Fibroblast of lung (primary cell): Measurements from ENCODE around the gene RSPH10B. TPM values are rescaled to one million over a fixed set of nuclear protein-coding genes. Genes with fewer than 3 reads are reported as not detected.
"Not testable (repeated sequence)": the region's sequence is repeated elsewhere in the genome, so short reads cannot be mapped to it uniquely, and the experiment has no call there.

Source experiments
- DNase-seq, 2 donors: peaks; one replicate each; pipeline versions ENCODE4 v3.0.0 to v3.0.0-alpha.2; 2010; ENCODE audit warnings: low read depth in 2 of 2
- H2AFZ ChIP-seq: 2 replicates; pipeline ENCODE4 v1.5.1; 2012; ENCODE audit warnings: low read length, control low read depth, inconsistent platforms
- H3K27ac ChIP-seq: 2 replicates; pipeline ENCODE4 v1.5.1; 2011; ENCODE audit warnings: low read length, control low read depth; ENCODE audit not compliant: insufficient read depth
- H3K27me3 ChIP-seq: 2 replicates; pipeline ENCODE4 v1.5.1; 2011; ENCODE audit warnings: mild to moderate bottlenecking, low read length; ENCODE audit not compliant: control insufficient read depth, insufficient read depth
- H3K36me3 ChIP-seq: 2 replicates; pipeline ENCODE4 v1.5.1; 2011; ENCODE audit warnings: low read length; ENCODE audit not compliant: control insufficient read depth, insufficient read depth
- H3K4me1 ChIP-seq: 2 replicates; pipeline ENCODE4 v1.5.1; 2011; ENCODE audit warnings: low read length; ENCODE audit not compliant: control insufficient read depth, insufficient read depth; ENCODE audit errors: extremely low read depth
- H3K4me2 ChIP-seq: 2 replicates; pipeline ENCODE4 v1.5.1; 2011; ENCODE audit warnings: low read length, control low read depth; ENCODE audit not compliant: insufficient read depth; ENCODE audit errors: extremely low read depth
- H3K4me3 ChIP-seq, 4 experiments: fragments of 200-600 bp in 1 of 4; sonication (generic) in 1 of 4; replicated peaks in 1 of 4; 2 replicates each; pipeline ENCODE4 v1.5.1; 2011 to 2016; ENCODE audit warnings: low read length in 4 of 4, low read depth in 3 of 4, mild to moderate bottlenecking in 3 of 4, control low read depth in 2 of 4, inconsistent platforms in 1 of 4, mixed read lengths in 1 of 4; ENCODE audit not compliant: insufficient read depth in 1 of 4; ENCODE audit errors: control extremely low read depth in 1 of 4
- H3K79me2 ChIP-seq: 2 replicates; pipeline ENCODE4 v1.5.1; 2012; ENCODE audit warnings: mild to moderate bottlenecking, low read length, inconsistent platforms; ENCODE audit not compliant: control insufficient read depth, insufficient read depth
- H3K9ac ChIP-seq: 2 replicates; pipeline ENCODE4 v1.5.1; 2011; ENCODE audit warnings: mild to moderate bottlenecking, low read length, control low read depth; ENCODE audit not compliant: insufficient read depth
- H3K9me3 ChIP-seq: 2 replicates; pipeline ENCODE4 v1.5.1; 2012; ENCODE audit warnings: low read depth, low read length; ENCODE audit not compliant: control insufficient read depth, insufficient read depth
- H4K20me1 ChIP-seq: 2 replicates; pipeline ENCODE4 v1.5.1; 2011; ENCODE audit warnings: low read length; ENCODE audit not compliant: control insufficient read depth, insufficient read depth; ENCODE audit errors: extremely low read depth
- polyA plus RNA-seq, 2 donors: library from polyadenylated mRNA; depleted of rRNA in 1 of 2; stranded (reverse) in 1 of 2; unstranded in 1 of 2; fragments of >200 nt; gene quantifications; 2 replicates each; pipeline ENCODE4 v1.2.1, GENCODE V29; 2011 to 2012; ENCODE audit warnings: missing spikeins in 1 of 2
- total RNA-seq: library from RNA; depleted of rRNA; stranded (reverse); fragments of >200 nt; gene quantifications from 2 replicates; pipeline ENCODE4 v1.2.1, GENCODE V29; 2014

RSPH10B gene
- total and polyA plus RNA-seq, 2 donors (not counting 1 experiment from before 2014, with no cell fraction given): 0.66 TPM; not detected in 1

DNA sequence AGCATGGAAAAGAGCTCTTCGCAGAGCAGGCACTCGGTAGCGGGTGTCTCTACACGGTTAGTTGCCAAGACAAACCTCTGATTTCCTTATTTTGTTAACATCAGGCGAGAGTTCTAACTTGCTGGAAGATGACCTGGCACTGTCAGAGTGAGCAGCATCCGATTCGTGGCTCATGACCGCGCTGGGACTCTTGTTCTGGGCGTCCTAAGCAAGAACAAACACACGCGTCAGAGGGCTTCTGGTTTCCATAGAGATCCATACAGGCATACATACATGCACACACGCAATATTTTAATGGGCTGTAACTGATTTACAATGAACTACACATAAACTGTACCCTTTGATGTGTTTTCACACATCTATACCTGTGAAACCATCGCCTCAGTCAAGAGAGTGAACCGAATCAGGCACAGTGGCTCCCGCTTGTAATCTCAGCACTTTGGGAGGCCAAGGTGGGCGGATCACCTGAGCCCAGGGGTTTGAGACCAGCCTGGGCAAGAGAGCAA lies 35.5 kb downstream of the RSPH10B start:
- H3K9ac ChIP-seq, H3K27me3 ChIP-seq, H3K4me2 ChIP-seq, H2AFZ ChIP-seq, H3K36me3 ChIP-seq, H3K27ac ChIP-seq, H3K4me1 ChIP-seq, DNase-seq, H3K9me3 ChIP-seq, H4K20me1 ChIP-seq, H3K4me3 ChIP-seq, H3K79me2 ChIP-seq: not testable (repeated sequence)

DNA sequence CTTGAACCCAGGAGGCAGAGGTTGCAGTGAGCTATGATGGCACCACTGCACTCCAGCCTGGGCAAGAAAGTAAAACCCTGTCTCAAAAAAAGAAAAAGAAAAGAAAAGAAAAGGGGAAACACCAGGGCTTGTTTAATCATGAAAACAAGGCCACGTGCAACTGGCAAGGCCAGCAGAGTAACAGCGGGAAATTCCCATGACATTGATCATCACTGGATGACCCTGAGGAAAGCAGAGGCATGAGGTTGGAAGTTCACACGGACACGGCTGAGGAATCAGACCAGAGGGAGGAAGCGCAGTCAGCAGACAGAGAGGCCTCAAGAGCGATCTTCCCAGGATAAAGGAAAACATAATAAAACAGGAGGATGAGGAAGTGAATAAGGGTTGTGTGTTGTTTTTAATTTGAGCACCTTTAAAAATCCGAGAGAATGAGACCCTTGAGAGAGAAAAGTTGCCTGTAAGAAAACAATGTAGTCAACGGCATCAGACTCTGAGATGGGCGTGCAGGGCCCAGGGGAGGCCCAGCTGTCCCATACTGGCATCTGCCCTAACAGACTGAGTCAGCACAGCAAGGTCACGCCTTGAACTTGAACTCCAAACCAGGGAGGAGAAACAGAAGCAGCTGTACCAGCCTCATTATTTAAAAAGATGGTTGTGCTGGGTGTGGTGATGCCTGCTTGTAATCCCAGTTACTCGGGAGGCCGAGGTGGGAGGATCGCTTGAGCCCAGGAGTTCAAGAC lies 38.4 kb downstream of the RSPH10B start:
- not testable (repeated sequence) for H3K27me3 ChIP-seq, H3K9me3 ChIP-seq, H2AFZ ChIP-seq, H3K79me2 ChIP-seq, H4K20me1 ChIP-seq, H3K4me2 ChIP-seq, H3K4me1 ChIP-seq, H3K27ac ChIP-seq, H3K36me3 ChIP-seq, H3K4me3 ChIP-seq, H3K9ac ChIP-seq
- DNase-seq: peak; percentile 0 to 43

DNA sequence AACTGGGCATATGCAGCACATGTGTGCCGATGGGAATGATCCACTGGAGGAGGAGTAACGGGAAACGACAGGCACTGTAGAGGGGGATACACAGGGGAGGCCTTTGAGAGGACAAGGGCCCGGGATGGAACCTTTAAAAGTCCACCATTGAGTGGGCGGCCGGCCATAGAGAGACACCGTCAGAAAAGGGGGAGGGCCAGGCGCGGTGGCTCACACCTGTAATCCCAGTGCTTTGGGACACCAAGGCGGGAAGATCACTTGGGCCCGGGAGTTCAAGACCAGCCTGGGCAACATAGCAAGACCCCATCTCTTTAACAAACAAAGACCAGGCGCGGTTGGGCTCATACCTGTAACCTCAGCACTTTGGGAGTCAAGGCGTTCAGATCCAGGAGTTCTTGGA lies 39.2 kb downstream of the RSPH10B start:
- H3K27ac ChIP-seq, H2AFZ ChIP-seq, H3K4me2 ChIP-seq, H3K4me3 ChIP-seq, DNase-seq, H3K9me3 ChIP-seq, H4K20me1 ChIP-seq, H3K4me1 ChIP-seq, H3K79me2 ChIP-seq, H3K27me3 ChIP-seq, H3K9ac ChIP-seq, H3K36me3 ChIP-seq: not testable (repeated sequence)

DNA sequence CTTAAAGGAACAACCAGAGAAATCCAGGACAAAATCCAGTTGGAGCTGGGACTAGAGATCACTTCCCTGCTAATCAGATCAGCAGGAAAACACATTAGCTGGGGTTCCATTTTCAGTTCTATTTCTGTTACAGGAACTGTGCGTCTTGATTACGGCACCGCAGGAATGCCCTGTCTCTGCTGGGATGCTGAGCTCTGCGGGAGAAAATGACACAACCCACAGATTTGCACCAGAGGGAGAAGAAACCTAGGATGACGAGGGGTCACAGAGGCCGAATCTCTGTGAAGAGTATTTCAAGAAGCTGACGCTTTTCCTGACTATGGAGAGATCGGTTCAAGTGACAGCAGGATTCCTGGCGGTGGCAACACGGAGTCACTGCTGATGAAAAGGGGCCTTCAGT lies 40.2 kb downstream of the RSPH10B start:
- not testable (repeated sequence) for H3K9ac ChIP-seq, H3K79me2 ChIP-seq, H3K4me3 ChIP-seq, H3K9me3 ChIP-seq, DNase-seq, H3K27ac ChIP-seq, H3K36me3 ChIP-seq, H2AFZ ChIP-seq, H3K27me3 ChIP-seq, H4K20me1 ChIP-seq, H3K4me1 ChIP-seq, H3K4me2 ChIP-seq

DNA sequence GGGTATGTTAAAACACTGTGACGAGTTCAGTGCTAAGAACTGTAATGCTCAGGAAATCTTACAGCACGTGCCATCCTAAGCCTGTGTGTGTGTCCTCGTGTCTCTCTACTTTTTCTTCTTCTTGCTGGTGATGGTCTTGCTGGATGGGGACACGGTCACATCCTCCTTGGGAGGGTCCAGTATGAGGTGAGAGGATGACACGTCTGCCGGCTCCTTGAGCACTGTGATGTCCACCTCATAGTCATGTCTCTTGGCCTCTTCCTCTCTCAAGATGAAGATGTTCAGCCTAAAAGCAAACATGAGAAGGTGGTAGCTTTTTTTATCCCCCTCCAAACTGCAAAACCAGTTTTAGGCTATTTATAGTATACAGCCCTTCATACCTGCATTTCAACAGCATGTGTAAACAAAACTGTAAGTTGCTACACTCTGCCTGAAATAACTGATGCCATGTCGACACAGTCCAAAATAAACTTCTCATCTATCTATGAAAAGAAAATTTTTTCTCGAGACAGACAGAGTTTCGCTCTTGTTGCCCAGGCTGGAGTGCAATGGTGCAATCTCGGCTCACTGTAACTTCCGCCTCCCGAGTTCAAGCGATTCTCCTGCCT lies 44.1 kb downstream of the RSPH10B start:
- H3K27ac ChIP-seq, H4K20me1 ChIP-seq, H3K4me2 ChIP-seq, H3K27me3 ChIP-seq, H3K9ac ChIP-seq, H3K4me3 ChIP-seq, H3K79me2 ChIP-seq, H2AFZ ChIP-seq, H3K4me1 ChIP-seq, H3K9me3 ChIP-seq, DNase-seq, H3K36me3 ChIP-seq: not testable (repeated sequence)

DNA sequence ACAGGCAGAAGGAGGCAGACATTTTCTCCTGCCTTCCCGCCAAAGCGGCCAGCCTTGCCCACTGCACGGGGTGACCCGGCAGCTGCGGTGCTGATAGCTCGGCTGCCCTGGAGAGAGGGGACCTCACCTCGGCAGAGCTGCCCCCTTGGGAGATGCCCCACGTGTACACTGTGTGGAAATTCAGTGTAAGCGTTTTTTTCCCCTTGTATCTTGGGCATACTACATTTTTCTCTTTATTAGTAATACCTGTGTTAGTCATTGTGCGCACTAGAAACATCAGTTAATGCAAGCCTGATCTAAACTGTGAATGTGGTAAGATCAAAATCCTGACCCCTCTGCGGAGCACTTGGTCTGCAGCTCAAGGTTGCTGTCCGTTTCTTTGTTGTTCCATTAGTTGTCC lies 45.9 kb downstream of the RSPH10B start:
- not testable (repeated sequence) for H4K20me1 ChIP-seq, H3K27me3 ChIP-seq, H2AFZ ChIP-seq, H3K27ac ChIP-seq, H3K9me3 ChIP-seq, H3K4me1 ChIP-seq, H3K4me2 ChIP-seq, H3K36me3 ChIP-seq, H3K9ac ChIP-seq, H3K4me3 ChIP-seq, DNase-seq, H3K79me2 ChIP-seq

DNA sequence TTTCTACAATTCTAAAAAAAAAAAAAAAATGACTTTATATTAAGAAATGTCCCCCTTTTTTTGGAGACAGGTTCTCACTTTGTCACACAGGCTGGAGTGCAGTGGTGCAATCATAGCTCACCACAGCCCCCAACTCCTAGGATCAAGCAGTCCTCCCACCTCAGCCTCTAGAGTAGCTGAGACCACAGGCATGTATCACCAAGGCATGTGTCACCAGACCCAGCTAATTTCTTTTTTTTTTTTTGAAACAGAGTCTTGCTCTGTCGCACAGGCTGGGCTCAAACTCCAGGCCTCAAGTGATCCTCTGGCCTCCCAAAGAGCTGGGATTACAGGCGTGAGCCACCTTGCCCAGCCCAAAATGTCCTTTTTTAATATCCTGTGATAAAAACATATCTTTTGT lies 46.3 kb downstream of the RSPH10B start:
- not testable (repeated sequence) for DNase-seq, H3K79me2 ChIP-seq

More for the DNA sequence above, 46.3 kb downstream of the RSPH10B start:
- not testable (repeated sequence) for H3K9ac ChIP-seq, H2AFZ ChIP-seq, H3K27ac ChIP-seq, H3K27me3 ChIP-seq, H3K4me3 ChIP-seq, H3K36me3 ChIP-seq, H3K4me1 ChIP-seq, H4K20me1 ChIP-seq, H3K9me3 ChIP-seq, H3K4me2 ChIP-seq
